Measurements from ENCODE around the gene DLGAP1.

Gene DLGAP1

DNA sequence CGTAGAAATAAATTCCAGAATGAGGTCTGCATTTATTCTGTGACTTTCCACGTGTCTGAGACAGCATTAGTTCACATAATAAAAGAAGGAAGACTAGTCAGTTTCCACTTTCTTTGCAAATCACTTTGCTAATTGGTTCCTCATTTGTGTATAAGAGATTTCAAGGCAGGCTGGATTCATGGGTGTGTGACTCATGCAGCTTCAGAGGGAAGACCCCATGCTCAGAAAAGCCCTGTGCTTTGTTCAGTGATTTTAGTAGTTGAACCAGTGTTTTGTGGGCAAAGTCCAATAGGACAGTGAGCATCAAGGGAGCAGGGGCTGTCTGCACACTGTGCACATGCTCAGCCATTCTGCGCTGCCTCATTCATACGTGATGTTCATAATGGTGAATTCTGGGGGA lies 297.8 kb downstream of the DLGAP1 start:
- DNase-seq (ENCODE audit: low spot score): no peak

DNA sequence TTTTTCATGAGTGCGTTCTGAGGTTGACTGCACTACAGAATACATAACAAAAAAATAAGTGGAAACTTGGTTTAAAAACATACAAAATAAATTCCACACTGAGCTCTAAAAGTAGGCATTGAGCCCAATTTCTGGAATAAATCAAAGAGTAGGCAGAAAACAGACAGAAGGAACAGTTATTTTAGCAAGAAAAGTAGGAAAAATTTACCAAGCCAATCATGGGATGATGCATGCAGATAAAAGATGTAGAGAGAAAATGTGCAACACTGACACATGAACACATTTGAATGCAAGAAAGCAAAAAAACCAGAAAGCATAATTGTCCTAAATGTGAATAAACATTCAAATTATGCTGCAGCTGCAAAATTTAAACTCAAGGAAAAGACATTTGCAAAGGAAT lies 308.3 kb downstream of the DLGAP1 start:
- no peak for DNase-seq (ENCODE audit: low spot score)

DNA sequence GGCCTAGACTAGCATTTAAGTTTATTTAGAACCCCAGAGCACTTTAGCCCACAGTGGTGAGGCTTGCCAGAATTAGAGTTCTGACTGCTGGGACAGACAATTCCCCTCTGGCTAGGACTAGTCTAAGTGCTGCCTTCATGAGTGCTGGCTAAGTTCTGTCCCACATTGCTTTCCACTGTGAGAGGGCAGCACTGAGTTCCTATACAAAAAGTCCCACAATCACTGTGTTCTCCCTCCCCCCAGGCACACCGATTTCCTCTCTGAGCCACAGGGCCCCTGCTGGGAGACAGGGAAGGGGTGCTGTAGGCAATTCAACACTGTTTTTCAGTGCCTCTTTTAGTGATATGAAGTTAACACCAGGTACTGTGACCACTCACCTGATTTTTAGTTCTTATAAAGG lies 310.9 kb downstream of the DLGAP1 start:
- DNase-seq (ENCODE audit: low spot score): no peak

DNA sequence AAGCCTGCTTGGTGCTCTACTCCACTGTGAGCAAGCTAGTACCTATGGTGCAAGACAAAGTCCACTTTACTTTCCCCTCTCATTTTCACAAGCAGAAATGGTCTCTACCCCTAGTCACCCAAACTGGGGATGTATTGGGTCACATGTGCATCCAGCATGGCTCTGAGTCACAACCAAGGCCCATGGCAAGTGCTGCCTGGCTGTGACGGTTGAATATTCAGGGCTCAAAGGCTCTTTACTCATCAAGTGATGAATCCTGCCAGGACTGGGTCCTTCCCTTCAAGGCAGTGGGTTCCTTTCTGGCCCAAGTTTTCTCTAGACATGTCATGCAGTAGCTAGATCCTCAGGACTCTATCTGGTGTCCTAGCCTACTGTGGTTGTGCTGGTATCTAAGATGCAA lies 311.5 kb downstream of the DLGAP1 start:
- DNase-seq (ENCODE audit: low spot score): no peak

DNA sequence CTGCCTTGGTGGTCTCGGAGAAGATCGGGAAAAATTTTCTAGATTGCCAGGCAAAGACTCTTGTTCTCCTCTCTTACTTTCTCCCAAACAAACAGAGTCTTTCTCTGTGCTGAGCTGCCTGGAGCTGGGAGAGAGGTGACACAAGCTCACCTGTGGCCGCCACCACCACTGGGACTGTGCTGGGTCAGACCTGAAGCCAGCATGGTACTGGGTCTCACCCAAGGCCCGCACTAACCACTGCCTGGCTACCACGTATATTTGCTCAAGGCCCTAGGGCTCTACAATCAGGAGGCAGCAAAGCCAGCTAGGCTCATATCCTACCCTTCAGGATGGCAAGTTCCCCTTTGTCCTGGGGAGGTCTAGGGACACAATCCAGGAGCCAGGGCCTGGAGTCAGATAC lies 312.2 kb downstream of the DLGAP1 start:
- no peak for DNase-seq (ENCODE audit: low spot score)

DNA sequence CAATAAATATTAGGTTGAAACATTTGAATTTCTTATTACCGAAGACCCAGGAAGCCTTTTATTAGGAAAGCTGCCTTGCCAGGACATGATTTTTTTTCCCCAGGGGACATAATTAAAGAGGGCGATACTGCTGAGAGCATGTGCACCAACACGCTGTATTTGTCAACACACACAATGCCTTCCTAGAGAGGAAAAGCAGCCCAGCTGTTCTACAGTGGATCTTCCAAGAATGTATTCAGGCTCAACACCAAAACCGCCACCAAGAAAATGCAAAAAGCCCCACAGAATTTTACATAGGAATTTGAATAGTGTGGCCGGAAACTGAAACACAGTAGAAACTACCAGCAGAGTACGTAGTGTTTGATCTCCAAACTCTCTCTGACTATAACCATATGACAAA lies 320.4 kb downstream of the DLGAP1 start:
- no peak for DNase-seq (ENCODE audit: low spot score)

DNA sequence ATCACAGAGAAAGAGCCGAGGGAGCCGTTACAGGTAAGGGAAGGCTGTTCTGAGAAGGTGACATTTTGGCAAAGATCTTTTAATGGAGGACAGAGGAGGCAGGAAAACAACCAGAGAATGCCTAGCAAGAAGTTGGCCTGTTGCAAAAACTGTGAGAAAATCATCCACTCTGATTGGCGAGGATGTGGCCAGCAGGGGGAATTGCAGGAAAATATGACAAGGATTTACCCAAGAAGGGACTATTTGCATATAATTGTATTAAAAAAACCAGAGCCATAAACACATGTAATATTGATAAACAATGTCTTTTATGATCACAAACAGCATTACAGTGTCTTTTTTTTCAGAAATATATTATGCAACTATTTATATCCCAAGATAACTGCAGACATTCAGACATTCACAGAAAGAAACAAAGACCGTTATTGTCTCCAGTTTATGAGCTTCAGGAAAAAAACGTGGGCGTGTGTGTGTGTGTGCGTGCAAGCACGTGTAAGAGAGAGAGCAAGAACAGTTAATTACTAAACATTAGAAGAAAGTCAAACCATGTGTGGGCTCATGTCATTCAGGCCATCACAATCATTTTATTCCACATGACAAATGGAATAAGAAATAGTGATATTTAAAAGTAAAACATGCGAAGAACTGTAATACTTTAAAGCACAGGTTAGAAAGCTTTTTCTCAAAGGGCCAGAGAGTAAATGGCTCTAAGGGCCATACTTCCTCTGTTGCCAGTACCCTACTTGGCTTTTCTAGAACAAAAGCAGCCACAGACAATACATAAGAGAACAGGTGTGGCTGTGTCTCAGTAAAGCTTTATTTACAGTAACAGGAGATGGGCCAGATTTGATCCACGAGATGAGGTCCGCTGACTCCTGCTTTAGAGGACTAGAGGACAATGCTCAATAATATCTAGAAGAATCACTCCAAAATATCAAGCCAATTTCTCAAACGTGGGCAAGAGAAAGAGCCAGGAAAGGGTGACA lies 324.1 kb downstream of the DLGAP1 start:
- no peak for DNase-seq (ENCODE audit: low spot score)

DNA sequence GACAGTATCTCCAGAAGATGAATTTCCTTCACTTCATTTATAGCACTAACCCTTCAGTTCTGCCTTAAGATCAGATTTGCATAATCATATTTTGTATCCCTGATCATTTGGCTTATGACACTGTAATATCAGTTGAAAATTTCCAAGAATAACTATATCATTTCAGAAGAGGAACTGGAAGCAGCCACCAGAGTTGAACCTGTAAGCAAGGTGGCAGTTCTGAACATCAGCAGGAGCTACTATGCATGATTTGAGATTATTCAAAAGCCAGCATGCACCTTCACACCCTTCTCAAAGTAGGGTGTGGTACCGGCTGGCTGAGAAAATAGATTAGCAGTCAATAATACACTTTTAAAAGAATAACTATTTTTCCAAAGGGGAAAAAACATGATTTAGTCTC lies 328.2 kb downstream of the DLGAP1 start:
- DNase-seq (ENCODE audit: low spot score): no peak

DNA sequence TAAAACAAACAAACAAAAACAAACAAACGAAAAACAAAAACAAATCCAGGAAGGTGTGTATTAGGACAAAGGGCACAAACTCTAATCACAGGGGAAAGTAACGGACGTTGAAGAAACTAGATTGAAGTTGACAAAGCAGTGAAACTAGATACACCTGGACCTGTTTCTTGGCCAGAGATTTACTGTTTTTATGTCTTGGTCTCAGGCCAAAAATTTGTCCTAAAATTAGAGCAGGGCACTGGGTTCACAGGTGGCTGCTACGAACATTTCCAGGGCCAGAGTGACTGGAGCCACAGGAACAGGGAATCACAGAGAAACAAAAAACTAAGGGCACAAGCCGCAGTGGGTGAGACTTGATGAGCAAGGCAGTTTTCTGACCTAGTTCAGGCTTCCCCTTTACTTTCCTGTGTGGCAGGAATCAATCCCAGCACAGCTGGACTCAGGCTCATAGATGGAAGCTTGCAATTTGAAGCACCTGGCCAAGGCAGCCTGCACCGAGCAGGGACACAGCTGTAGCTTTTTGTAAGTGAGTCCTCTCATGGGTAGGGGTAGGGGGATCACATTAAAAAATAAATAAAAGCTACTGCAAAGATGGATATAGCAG lies 329.4 kb downstream of the DLGAP1 start:
- no peak for DNase-seq (ENCODE audit: low spot score)

DNA sequence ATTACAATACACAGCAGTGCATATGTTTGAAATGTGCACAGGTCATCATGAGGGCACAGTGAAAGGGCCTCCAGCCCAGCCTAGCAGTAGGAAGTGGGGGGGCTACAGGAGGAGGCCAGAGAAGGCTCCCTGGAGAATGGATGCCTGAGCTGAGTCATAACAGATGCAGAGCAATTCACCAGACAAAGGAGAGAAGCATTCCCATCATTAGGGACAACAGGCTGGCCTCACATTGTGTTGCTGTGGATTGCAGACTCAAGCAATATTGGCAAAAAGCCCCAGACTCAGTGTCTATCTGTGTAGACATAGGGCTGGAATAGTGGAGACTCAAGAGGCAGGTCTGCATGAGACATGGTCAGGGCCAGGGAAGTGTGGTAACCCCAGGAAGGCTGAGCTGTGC lies 329.9 kb downstream of the DLGAP1 start:
- DNase-seq (ENCODE audit: low spot score): no peak

DNA sequence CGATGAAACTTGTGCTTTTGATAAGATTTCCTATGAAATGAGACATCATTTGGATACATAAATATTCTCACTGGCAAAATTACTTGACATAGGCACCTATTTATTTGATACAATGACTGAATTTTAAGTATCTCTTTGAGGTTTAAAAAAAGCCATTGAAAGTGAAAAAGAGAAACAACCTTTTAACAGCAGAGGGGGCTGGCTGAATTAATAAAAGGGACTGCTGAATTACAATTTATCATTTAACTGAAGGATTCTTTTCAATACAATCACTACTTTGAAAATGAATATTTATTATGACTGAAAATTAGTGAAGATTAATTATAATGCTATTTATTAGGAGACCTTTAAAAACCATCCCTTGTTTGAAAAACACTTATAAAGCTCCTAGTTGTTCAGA lies 335.3 kb downstream of the DLGAP1 start:
- no peak for DNase-seq (ENCODE audit: low spot score)

DNA sequence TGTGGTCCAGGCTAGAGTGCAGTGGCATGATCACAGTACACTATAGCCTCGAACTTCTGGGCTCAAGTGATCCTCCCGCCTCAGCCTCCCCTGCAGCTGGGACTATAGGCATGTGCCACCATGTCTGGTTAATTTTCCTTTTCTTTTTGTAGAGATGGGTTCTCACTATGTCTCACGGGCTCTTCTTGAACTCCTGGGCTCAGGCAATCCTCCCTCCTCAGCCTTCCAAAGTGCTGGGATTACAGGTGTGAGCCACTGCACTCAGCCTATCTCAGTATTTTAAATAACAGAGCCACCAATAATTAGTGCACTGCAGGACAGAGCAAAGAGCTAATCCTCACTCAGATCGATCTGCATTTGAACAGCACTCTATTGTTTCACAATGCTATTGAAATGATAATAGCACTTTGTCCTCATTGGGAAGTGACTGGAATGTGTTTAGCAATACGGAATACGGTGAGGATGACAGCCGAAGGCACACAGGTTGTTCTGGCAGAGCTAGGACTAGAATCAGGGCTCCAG lies 335.9 kb downstream of the DLGAP1 start:
- DNase-seq (ENCODE audit: low spot score): peak; percentile 60

DNA sequence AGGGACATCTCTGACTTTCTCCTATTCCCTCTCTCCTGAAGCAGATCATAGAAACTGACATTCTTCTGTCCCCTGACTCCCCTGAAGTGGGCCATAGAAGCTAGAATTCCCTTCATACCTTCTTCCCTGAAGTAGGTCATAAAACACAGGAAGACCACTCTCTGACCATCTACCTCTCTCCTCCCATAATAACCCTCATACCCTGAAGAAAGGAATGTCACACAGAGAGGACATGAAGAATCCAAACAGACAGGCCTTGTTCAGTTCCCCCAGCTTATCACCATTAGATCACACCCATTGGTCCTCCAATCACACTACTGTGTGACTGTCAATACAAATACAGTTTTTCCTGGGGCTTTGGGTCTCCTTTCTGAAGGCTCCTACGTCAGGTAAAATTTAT lies 347.1 kb downstream of the DLGAP1 start:
- DNase-seq (ENCODE audit: low spot score): no peak

DNA sequence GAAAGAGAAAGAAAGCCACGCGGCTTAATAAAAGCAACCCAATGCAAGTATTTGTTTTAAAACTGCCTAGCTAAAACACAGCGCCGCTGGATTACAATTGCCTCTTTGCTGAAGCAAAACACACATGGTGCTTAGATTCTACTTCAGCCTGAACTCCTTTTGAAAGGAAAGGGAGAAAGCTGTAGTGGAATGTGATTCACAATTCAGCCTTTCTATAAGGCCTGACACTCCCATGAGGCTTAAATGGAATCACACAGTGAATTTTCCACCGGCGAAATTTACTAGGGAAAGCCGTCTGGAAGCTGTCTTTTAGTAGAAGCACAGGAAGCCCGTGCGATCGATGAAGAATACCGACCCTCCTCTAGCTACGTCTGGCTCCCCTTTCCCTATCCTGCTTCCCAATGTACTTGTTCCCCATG lies 348.0 kb downstream of the DLGAP1 start:
- DNase-seq (ENCODE audit: low spot score): no peak

DNA sequence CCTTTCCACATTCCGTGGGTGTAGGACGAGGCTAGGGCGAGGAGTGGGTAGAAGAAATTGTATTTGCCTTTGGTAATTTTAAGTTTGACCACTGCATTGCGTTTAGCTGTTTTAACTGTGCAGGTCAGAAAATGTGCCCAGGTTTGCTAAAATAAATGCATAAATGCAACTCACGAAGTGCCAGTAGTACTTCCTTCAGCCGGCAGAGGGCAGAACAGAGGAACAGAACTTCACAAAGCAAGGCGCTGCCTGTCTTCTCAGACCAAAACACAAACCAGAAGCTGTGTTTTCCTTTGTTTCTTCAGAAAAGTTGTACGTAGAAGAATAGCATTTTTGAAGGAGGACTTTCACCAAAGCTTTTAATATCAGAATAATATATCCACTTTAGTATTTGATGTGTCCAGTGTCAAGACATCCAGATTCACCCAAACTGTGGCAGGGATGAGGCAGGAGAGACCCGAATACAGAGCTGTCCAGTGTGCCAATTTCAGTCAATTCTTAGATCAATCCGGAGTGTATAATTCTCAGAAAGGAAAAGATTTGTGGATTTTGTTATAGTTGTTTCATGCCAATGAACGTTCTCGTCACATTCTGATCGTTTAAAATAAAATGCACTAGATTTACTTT lies 348.6 kb downstream of the DLGAP1 start:
- DNase-seq (ENCODE audit: low spot score): peak; percentile 54

DNA sequence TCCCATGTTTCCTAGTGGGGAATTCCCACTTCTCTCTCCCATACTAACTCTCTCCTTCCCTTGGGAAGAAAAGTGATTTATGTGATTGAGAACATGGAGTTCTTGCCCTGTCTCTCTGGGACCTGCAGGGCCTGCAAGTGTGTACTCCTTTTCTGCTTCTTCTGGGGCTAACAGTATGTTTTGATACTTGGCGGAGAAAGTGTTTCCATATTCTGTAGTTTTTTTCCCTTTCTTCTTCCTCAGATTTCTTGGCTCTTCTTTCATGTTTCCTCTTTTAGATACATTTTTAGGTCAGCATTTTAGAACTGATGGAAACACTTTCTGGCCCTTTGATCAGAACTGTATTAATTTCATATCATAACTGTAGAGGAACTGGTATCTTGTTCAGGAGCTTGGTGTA lies 352.2 kb downstream of the DLGAP1 start:
- DNase-seq (ENCODE audit: low spot score): no peak

DNA sequence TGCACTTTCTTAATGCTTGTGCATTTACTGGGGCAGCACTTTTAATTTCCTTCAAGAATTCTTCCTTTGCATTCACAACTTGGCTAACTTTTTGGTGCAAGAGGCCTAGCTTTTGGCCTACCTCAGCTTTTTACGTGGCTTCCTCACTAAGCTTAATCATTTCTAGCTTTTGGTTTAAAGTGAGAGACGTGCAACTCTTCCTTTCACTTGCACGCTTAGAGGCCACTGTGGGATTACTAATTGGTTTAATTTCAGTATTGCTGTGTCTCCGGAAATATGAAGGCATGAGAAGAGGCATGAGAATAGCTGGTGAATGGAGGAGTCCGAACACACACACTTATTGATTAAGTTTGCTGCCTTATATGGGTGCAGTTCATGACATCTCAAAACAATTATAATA lies 354.1 kb downstream of the DLGAP1 start:
- no peak for DNase-seq (ENCODE audit: low spot score)

DNA sequence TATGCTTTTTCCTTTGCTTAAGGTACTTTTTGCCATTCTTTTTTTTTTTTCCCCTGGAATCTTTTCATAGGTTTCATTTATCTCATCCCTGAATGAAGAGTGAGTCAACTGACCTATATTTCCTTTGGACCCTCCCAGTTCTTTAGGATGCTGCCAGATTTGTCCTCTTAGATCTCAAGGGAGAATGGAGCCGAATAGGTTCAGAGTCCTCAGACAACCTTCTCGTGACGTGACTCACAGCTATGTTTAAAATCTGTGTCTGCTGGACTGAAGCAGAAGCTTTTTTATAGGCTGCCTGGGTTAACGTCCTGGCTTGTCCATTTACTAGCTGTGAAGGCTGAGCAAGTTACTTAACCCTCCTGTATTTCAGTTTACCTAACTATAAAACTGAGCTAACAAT lies 358.6 kb downstream of the DLGAP1 start:
- DNase-seq (ENCODE audit: low spot score): no peak

DNA sequence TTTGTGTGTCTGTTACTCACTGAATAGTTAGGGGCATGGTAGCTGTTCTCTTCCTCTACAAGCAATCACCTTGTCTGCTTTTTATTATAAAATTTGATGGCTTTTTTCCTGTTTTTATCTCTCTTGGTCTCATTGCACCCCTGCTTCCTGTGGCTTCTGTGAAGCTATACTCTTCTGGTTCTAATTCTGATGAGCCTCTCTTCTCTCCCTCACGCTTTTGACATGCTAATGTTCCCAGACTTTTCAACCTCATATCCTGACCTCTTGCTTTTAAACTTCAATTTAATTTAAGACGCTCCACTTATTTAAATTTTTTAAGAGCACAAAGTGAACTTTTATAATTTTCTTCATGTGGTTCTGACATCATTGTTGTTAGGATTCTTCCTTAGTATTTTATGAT lies 361.4 kb downstream of the DLGAP1 start:
- no peak for DNase-seq (ENCODE audit: low spot score)

DNA sequence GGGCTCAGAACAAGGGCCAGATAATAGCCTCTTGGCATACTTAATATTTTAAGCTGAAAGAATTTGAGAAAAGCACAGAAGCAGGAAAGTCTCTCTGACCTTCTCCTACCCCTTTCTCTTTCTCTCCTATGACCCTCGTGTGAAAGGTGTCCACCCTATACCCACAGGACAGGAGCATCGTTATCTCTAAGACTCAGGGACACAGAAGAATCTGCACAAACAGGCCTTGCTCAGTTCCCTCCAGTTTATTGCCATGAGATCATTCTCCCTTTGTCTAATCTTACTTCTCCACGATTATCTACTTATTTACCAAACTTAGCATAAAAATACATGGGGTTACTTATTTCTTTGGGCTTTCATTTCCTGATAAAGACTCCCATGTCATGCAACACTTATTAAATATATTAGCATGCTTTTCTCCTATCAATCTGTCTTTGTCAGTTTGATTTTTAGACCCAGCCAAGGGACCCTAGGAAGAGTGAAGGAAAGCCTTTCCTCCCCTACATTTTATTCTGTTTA lies 370.7 kb downstream of the DLGAP1 start:
- no peak for DNase-seq (ENCODE audit: low spot score)

DNA sequence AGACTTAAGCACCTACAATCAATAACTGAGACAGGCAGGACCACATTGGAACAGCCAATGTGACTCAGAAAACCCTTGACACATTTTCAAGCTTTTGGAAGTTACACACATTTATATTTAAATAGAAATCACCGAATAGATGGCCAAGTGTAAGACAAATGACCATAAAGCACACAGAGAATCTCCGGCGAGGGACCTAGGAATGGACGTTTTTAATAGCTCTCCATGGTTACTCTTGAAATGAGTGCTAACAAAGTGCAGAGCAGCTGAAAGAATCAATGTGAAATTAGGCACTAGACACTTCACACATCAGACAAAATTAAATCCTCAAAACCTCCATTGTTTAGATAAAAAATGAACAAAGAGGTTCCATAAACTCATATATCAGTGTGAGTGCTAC lies 376.9 kb downstream of the DLGAP1 start:
- no peak for DNase-seq (ENCODE audit: low spot score)

DNA sequence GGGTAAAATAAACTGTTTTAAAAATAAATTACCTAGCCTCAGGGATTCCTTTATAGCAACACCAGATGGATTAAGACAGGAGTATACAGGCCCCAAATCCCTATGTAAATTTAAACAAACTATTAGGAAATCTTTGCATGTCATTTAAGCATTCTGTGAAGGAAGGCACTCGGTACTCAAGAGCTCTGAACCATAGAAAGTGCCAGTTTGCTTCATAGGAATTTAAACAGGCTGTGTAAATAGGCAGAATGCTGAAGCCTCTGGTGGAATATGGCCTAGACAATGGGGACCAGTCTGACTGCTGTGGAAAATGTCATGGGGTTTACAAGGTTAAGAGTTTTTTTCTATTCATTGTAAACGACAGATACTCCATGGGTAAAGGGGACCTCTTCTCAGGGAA lies 377.4 kb downstream of the DLGAP1 start:
- no peak for DNase-seq (ENCODE audit: low spot score)

DNA sequence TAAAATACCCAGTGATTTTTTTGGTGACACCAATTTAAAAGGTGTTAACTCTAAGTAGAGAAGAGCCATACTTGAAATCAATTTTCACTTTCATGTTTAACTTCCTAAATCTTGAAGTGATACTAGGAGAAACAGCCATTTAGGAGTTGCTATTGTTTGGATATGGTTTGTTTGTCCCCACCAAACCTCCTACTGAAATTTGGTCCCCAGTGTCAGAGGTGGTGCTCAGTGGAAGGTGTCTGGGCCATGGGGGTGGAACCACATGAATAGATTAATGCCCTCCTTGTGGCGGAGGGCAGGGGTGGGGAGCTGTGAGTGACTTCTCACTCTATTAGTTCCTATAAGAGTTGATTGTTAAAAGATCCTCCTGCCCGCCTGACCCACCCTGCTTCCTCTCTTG lies 377.9 kb downstream of the DLGAP1 start:
- DNase-seq (ENCODE audit: low spot score): no peak

All from iPS-NIHi11 (cell line).